GM23248 (cell line): ENCODE results near the gene GIPC2. TPM values are rescaled to one million over a fixed set of nuclear protein-coding genes. Genes with fewer than 3 reads are reported as not detected.

Source experiments
- DNase-seq: peaks from one replicate; pipeline ENCODE4 v3.0.0-alpha.2; 2015
- H2AFZ ChIP-seq: fragments of 200-600 bp; sonication (generic); 2 replicates; pipeline ENCODE4 v1.6.1; 2016; ENCODE audit warnings: antibody characterized with exemption
- H3F3A ChIP-seq: fragments of 200-600 bp; sonication (generic); 2 replicates; pipeline ENCODE4 v1.6.1; 2016; ENCODE audit warnings: mild to moderate bottlenecking, antibody characterized with exemption, mixed run types; ENCODE audit not compliant: insufficient read depth
- H3K27ac ChIP-seq: fragments of 200-600 bp; sonication (generic); 2 replicates; pipeline ENCODE4 v1.5.1; 2016; ENCODE audit warnings: mild to moderate bottlenecking
- H3K27me3 ChIP-seq: fragments of 200-600 bp; sonication (generic); replicated peaks from 2 replicates; pipeline ENCODE4 v1.6.1; 2016; ENCODE audit warnings: mild to moderate bottlenecking; ENCODE audit not compliant: insufficient read depth
- H3K36me3 ChIP-seq: fragments of 200-600 bp; sonication (generic); 2 replicates; pipeline ENCODE4 v1.6.1; 2016; ENCODE audit warnings: low read depth, mild to moderate bottlenecking
- H3K4me1 ChIP-seq: fragments of 200-600 bp; sonication (generic); 2 replicates; pipeline ENCODE4 v1.6.1; 2016; ENCODE audit warnings: mild to moderate bottlenecking; ENCODE audit not compliant: insufficient read depth
- H3K4me2 ChIP-seq: fragments of 200-600 bp; sonication (generic); one replicate; pipeline ENCODE4 v1.6.1; 2016; ENCODE audit warnings: mild to moderate bottlenecking; ENCODE audit not compliant: unreplicated experiment
- H3K4me3 ChIP-seq: fragments of 200-600 bp; sonication (generic); 2 replicates; pipeline ENCODE4 v1.5.1; 2016; ENCODE audit warnings: mild to moderate bottlenecking
- H3K79me2 ChIP-seq: fragments of 200-600 bp; sonication (generic); 2 replicates; pipeline ENCODE4 v1.6.1; 2016; ENCODE audit warnings: mild to moderate bottlenecking; ENCODE audit not compliant: insufficient read depth
- H3K9ac ChIP-seq: fragments of 200-600 bp; sonication (generic); 2 replicates; pipeline ENCODE4 v1.6.1; 2016; ENCODE audit warnings: mild to moderate bottlenecking
- H3K9me2 ChIP-seq: fragments of 200-600 bp; sonication (generic); 2 replicates; pipeline ENCODE4 v1.6.1; 2016; ENCODE audit warnings: mixed run types, mild to moderate bottlenecking, moderate library complexity; ENCODE audit not compliant: insufficient read depth
- H3K9me3 ChIP-seq: fragments of 200-600 bp; sonication (generic); one replicate; pipeline ENCODE4 v1.6.1; 2017; ENCODE audit warnings: low read depth
- H4K20me1 ChIP-seq: fragments of 200-600 bp; sonication (generic); 2 replicates; pipeline ENCODE4 v1.6.0; 2016; ENCODE audit not compliant: insufficient read depth
- EZH2 ChIP-seq: fragments of 200-600 bp; sonication (generic); IDR thresholded peaks from 2 replicates; pipeline ENCODE4 v1.6.1; 2018; ENCODE audit warnings: antibody characterized with exemption, mild to moderate bottlenecking; ENCODE audit not compliant: insufficient read depth, poor library complexity, severe bottlenecking
- EZH2phosphoT487 ChIP-seq: fragments of 200-600 bp; sonication (generic); IDR thresholded peaks from 2 replicates; pipeline ENCODE4 v1.6.1; 2018; ENCODE audit warnings: antibody characterized with exemption, moderate library complexity, mild to moderate bottlenecking, low read depth; ENCODE audit not compliant: insufficient read depth
- WGBS, 2 experiments: methylation state at CpG; one replicate each; pipeline ENCODE4 v1.1.6; 2015 to 2017; ENCODE audit warnings: low lambda C conversion rate in 2 of 2, low coverage in 1 of 2; ENCODE audit errors: missing lambda C conversion rate in 2 of 2; 5-methylcytosine and 5-hydroxymethylcytosine counted together
- in situ Hi-C: fragments of 300-500 bp; cut with MboI; formaldehyde crosslinking; loops from 2 replicates; pipeline ENCODE4 v1.15.0; 2020
- polyA plus RNA-seq: library from polyadenylated mRNA; unstranded; fragments of >200 nt; fragmentation: Nextera tagmentation; extraction: Ambion mirVana; gene quantifications from 2 replicates; pipeline ENCODE4 v1.2.1, GENCODE V29; 2016
- total RNA-seq: library from RNA; depleted of rRNA; stranded (reverse); fragments of >200 nt; shearing (Covaris generic); gene quantifications from 2 replicates; pipeline ENCODE4 v1.2.3, GENCODE V29; 2014

Gene GIPC2
- total and polyA plus RNA-seq, 2 experiments from 2014 or later, result 0.32 to 0.68 TPM

GRCh38 chr1:78126506-78126905 is 80.7 kb downstream of the GIPC2 start:
- Histone ChIP-seq H3K4me1 (no peaks in the 10 kb centered on the region), H3K36me3 (no peaks in the 10 kb centered on the region), H3K27ac (no peak overlapping the region), H3K9me3 (no peaks in the 10 kb centered on the region), H4K20me1 (no peaks in the 10 kb centered on the region), H3K4me3 (no peak overlapping the region), H3F3A (no peaks in the 10 kb centered on the region), H3K9ac (no peak overlapping the region), H2AFZ (no peak overlapping the region), H3K4me2 (no peak overlapping the region), H3K27me3 (no peaks in the 10 kb centered on the region), H3K79me2 (no peaks in the 10 kb centered on the region), H3K9me2 (no peaks in the 10 kb centered on the region)
- WGBS, 2 experiments, result 25 to 40% methylated on average over 3 of the region's 3 CpGs
- in situ Hi-C loops, result no loop called here
- no peak for TF ChIP-seq EZH2phosphoT487
- no peak for TF ChIP-seq EZH2
- peak; percentile 35 for DNase-seq

DNA sequence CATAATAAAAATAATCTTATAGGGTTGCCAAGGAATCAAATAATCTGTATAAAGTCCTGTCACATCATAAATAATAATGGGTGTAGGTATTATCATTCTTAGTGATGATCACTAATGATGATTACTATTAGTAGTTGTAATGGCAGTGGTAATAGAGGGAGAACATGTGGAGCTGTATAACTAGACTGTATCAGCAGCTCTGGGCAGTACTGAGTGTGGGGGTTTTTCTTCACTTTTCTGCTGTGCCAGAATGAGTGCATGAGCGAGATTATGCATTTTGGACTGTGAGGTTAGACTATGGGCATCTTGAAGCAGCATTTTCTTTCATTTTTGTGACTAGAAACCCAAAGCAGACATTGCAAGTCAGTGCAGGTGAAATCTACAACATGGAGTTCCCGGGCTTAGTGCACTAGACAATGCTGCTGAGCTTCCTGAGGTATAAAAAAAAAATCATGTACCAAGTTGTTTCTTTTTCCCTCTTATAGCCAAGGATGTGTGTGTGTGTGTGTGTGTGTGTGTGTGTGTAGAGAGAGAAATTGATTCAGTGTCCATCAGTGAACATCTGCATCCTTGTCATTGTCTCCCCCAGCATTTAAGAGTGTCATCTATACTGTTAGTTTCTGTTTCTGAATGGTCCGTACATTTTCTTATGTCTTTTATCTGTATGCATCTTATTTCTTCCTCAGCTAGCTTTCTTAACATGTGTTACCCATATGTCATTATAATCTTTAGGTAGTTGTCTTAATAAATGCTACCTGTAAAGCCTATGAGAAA is 86.6 kb downstream of the GIPC2 start:
- Histone ChIP-seq H3K4me3 (no peak overlapping the region), H3K79me2 (no peaks in the 10 kb centered on the region), H2AFZ (no peak overlapping the region), H4K20me1 (no peaks in the 10 kb centered on the region), H3F3A (no peaks in the 10 kb centered on the region), H3K27ac (no peak overlapping the region), H3K9me2 (no peaks in the 10 kb centered on the region), H3K9me3 (peaks cover 2% of the 10 kb centered on the region), H3K4me2 (no peak overlapping the region), H3K4me1 (no peaks in the 10 kb centered on the region), H3K9ac (no peak overlapping the region), H3K27me3 (no peaks in the 10 kb centered on the region), H3K36me3 (no peaks in the 10 kb centered on the region)
- WGBS, 2 experiments, result 88 to 91% methylated on average over 3 of the region's 3 CpGs
- TF ChIP-seq EZH2, result no peak
- TF ChIP-seq EZH2phosphoT487, result no peak
- DNase-seq, result no peak
- in situ Hi-C loops, result no loop called here

DNA sequence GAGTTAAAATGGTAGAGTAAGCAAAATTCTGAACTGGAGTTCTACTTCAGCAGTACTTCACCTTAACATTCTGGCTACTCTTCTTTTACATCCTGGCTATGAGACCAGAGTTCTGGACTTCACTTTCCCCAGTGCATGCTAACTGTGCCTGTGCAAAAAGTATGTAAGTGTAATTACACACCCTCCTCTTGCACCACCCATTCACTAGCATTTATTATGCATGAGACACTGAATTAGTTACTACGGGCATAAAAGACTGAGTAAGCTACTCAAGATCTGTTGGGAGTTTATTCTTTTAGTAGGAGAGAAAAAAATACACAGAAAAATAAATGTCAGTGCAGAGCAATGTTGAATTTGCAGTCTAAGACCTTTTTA is 87.2 kb downstream of the GIPC2 start:
- H3K27me3 ChIP-seq, result no peaks in the 10 kb centered on the region
- H3F3A ChIP-seq, result no peaks in the 10 kb centered on the region
- no peaks in the 10 kb centered on the region for H3K4me1 ChIP-seq
- H2AFZ ChIP-seq, result no peak overlapping the region
- peaks cover 2% of the 10 kb centered on the region for H3K9me3 ChIP-seq
- in situ Hi-C loops, result no loop called here
- H4K20me1 ChIP-seq, result no peaks in the 10 kb centered on the region
- no peaks in the 10 kb centered on the region for H3K36me3 ChIP-seq
- H3K4me3 ChIP-seq, result no peak overlapping the region
- H3K79me2 ChIP-seq, result no peaks in the 10 kb centered on the region
- no peak overlapping the region for H3K4me2 ChIP-seq
- H3K27ac ChIP-seq, result no peak overlapping the region
- no peak for TF ChIP-seq EZH2phosphoT487
- TF ChIP-seq EZH2, result no peak
- DNase-seq, result no peak
- WGBS, 2 experiments, result 91 to 92% methylated on average over 1 of the region's 1 CpG
- H3K9ac ChIP-seq, result no peak overlapping the region
- H3K9me2 ChIP-seq, result no peaks in the 10 kb centered on the region

- Histone ChIP-seq H3K4me1 (no peaks in the 10 kb centered on the region), H3K36me3 (no peaks in the 10 kb centered on the region), H3K4me2 (no peak overlapping the region), H3K27ac (no peak overlapping the region), H3K4me3 (no peak overlapping the region), H3K79me2 (no peaks in the 10 kb centered on the region), H3K9me2 (no peaks in the 10 kb centered on the region), H3K9ac (no peak overlapping the region), H3F3A (no peaks in the 10 kb centered on the region), H3K27me3 (no peaks in the 10 kb centered on the region), H4K20me1 (no peaks in the 10 kb centered on the region), H3K9me3 (peaks cover 2% of the 10 kb centered on the region), H2AFZ (no peak overlapping the region)
- no peak for DNase-seq
- no peak for TF ChIP-seq EZH2
- no peak for TF ChIP-seq EZH2phosphoT487
- in situ Hi-C loops, result no loop called here
- 89 to 92% methylated on average over 1 of the region's 1 CpG for WGBS, 2 experiments
Observed at GRCh38 chr1:78136680-78137079, 90.9 kb downstream of the GIPC2 start.
